ENCODE data around the gene MIOS. TPM values are rescaled to one million over a fixed set of nuclear protein-coding genes. Genes with fewer than 3 reads are reported as not detected.

Gene MIOS
- total and polyA plus RNA-seq, 5 donors from 2014 or later: 17.9 to 40.0 (median 23.2) TPM

GRCh38 chr7:7640221-7641128 is 73.8 kb downstream of the MIOS start, which contains the start of gene UMAD1:
TSS of gene UMAD1 (plus strand) at chr7:7640752. CDS start at chr7:7673372, 32,620 bp downstream.
- Mint-ChIP-seq H3K36me3 (peaks cover 28% of the 10 kb centered on the region), H3K27ac (peak within 1 kb of the TSS; percentile 96 to 100 (median 99)), H3K4me1 (peaks cover 13 to 62% (median 35%) of the 10 kb centered on the region in 4 donors), H3K9me3 (no peaks in the 10 kb centered on the region), H3K27me3 (no peaks in the 10 kb centered on the region), H3K4me3 (peak within 1 kb of the TSS; percentile 93 to 99 (median 96))
- ATAC-seq (ENCODE audit: low read depth in 2 of 2): peak; percentile 94 to 96
- Histone ChIP-seq H3K9me3 (ENCODE audit: control insufficient read depth in 2 of 2, low read length in 2 of 2) (no peaks in the 10 kb centered on the region), H3K27me3 (ENCODE audit: control insufficient read depth, insufficient read depth, low read length) (no peaks in the 10 kb centered on the region), H3K36me3 (ENCODE audit: control insufficient read depth, insufficient read depth, low read length) (peaks cover 16% of the 10 kb centered on the region), H3K4me3 (ENCODE audit: low read depth, low read length) (peak within 1 kb of the TSS; percentile 92), H3K4me1 (ENCODE audit: control insufficient read depth, insufficient read depth, low read length, poor library complexity, severe bottlenecking) (peaks cover 15% of the 10 kb centered on the region), H3K27ac (ENCODE audit: insufficient read depth, low read length, poor library complexity, severe bottlenecking) (peak within 1 kb of the TSS; percentile 99)
- DNase-seq: peak; percentile 99 to 100 (median 99)

GRCh38 chr7:7641129-7641663 is 74.5 kb downstream of the MIOS start:
- Histone ChIP-seq H3K36me3 (ENCODE audit: control insufficient read depth, insufficient read depth, low read length) (peaks cover 14% of the 10 kb centered on the region), H3K4me3 (ENCODE audit: low read depth, low read length) (peak overlapping the region; percentile 92), H3K27ac (ENCODE audit: insufficient read depth, low read length, poor library complexity, severe bottlenecking) (peak overlapping the region; percentile 99), H3K4me1 (ENCODE audit: control insufficient read depth, insufficient read depth, low read length, poor library complexity, severe bottlenecking) (peaks cover 15% of the 10 kb centered on the region), H3K9me3 (ENCODE audit: control insufficient read depth in 2 of 2, low read length in 2 of 2) (no peaks in the 10 kb centered on the region), H3K27me3 (ENCODE audit: control insufficient read depth, insufficient read depth, low read length) (no peaks in the 10 kb centered on the region)
- H3K4me3 Mint-ChIP-seq: peak overlapping the region; percentile 93 to 99 (median 96)
- peak; percentile 1 for ATAC-seq (ENCODE audit: low read depth in 2 of 2)
- H3K27ac Mint-ChIP-seq: peak overlapping the region; percentile 96 to 100 (median 99)
- H3K4me1 Mint-ChIP-seq: peaks cover 18 to 69% (median 39%) of the 10 kb centered on the region in 4 donors
- H3K27me3 Mint-ChIP-seq: no peaks in the 10 kb centered on the region
- peaks cover 27% of the 10 kb centered on the region for H3K36me3 Mint-ChIP-seq
- no peak for DNase-seq
- no peaks in the 10 kb centered on the region for H3K9me3 Mint-ChIP-seq

DNA sequence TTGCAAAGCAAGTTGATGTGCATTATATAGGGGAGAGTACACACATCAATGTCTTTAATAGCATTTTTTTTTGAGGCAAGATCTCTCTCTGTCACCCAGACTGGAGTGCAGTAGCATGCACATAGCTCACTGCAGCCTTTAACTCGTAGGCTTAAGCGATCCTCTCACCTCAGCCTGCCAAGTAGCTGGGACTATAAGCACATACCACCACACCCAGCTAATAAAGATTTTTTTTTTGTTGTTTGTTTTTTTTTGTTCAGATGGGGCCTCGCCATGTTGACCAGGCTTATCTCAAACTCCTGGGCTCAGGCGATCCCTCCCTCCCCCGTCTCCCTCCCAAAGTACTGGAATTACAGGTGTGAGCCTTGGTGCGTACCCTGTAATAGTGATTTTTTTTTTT is 75.4 kb downstream of the MIOS start:
- Histone ChIP-seq H3K4me1 (ENCODE audit: control insufficient read depth, insufficient read depth, low read length, poor library complexity, severe bottlenecking) (peaks cover 15% of the 10 kb centered on the region), H3K4me3 (ENCODE audit: low read depth, low read length) (peak overlapping the region; percentile 92), H3K9me3 (ENCODE audit: control insufficient read depth in 2 of 2, low read length in 2 of 2) (no peaks in the 10 kb centered on the region), H3K27ac (ENCODE audit: insufficient read depth, low read length, poor library complexity, severe bottlenecking) (no peak overlapping the region), H3K36me3 (ENCODE audit: control insufficient read depth, insufficient read depth, low read length) (peaks cover 6% of the 10 kb centered on the region), H3K27me3 (ENCODE audit: control insufficient read depth, insufficient read depth, low read length) (no peaks in the 10 kb centered on the region)
- Mint-ChIP-seq H3K4me3 (peak overlapping the region; percentile 93 to 99 (median 96)), H3K27me3 (no peaks in the 10 kb centered on the region), H3K9me3 (no peaks in the 10 kb centered on the region), H3K27ac (peak overlapping the region in 2 of 3 donors; percentile 96 to 100), H3K36me3 (peaks cover 28% of the 10 kb centered on the region), H3K4me1 (peaks cover 18 to 75% (median 41%) of the 10 kb centered on the region in 4 donors)
- ATAC-seq (ENCODE audit: low read depth in 2 of 2): no peak
- DNase-seq: no peak

GRCh38 chr7:7647495-7648036 is 80.9 kb downstream of the MIOS start:
- H3K27me3 Mint-ChIP-seq: no peaks in the 10 kb centered on the region
- ATAC-seq (ENCODE audit: low read depth in 2 of 2) (no peak), DNase-seq (no peak)
- H3K4me1 Mint-ChIP-seq: peaks cover 25 to 77% (median 52%) of the 10 kb centered on the region in 4 donors
- H3K4me1 ChIP-seq (ENCODE audit: control insufficient read depth, insufficient read depth, low read length, poor library complexity, severe bottlenecking): peaks cover 6% of the 10 kb centered on the region
- no peak overlapping the region for H3K4me3 ChIP-seq (ENCODE audit: low read depth, low read length)
- H3K27me3 ChIP-seq (ENCODE audit: control insufficient read depth, insufficient read depth, low read length): no peaks in the 10 kb centered on the region
- H3K36me3 ChIP-seq (ENCODE audit: control insufficient read depth, insufficient read depth, low read length): no peaks in the 10 kb centered on the region
- peaks cover 35% of the 10 kb centered on the region for H3K36me3 Mint-ChIP-seq
- H3K27ac Mint-ChIP-seq: peak overlapping the region in 1 of 3 donors; percentile 73
- H3K9me3 ChIP-seq (ENCODE audit: control insufficient read depth in 2 of 2, low read length in 2 of 2): no peaks in the 10 kb centered on the region
- no peak overlapping the region for H3K27ac ChIP-seq (ENCODE audit: insufficient read depth, low read length, poor library complexity, severe bottlenecking)
- no peak overlapping the region for H3K4me3 Mint-ChIP-seq
- no peaks in the 10 kb centered on the region for H3K9me3 Mint-ChIP-seq

DNA sequence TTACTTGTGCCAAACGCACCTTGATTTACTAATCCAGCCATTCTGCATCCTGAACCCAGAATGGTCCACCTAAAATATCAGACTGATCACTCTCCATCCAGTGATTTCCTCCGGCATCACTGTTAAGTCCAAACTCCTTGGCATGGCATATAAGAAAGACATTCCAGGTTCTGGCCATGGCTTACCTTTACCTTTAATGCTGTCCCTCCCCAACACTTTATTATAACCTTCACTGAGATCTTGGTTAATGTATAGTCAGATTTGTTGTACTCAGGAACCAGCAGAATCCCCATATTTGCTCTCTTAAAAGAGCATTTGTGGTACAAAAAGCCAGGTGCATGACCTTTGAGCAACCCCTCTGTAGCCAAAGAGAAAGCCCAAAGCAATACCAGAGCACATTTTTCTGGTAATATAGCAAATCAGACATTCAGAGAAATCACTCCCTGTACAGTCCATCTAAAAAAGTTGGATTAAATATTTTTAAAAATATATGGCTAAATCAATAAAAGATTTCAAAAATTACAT is 84.1 kb downstream of the MIOS start:
- Histone ChIP-seq H3K9me3 (ENCODE audit: control insufficient read depth in 2 of 2, low read length in 2 of 2) (no peaks in the 10 kb centered on the region), H3K4me3 (ENCODE audit: low read depth, low read length) (no peak overlapping the region), H3K4me1 (ENCODE audit: control insufficient read depth, insufficient read depth, low read length, poor library complexity, severe bottlenecking) (peaks cover 6% of the 10 kb centered on the region), H3K27ac (ENCODE audit: insufficient read depth, low read length, poor library complexity, severe bottlenecking) (no peak overlapping the region), H3K36me3 (ENCODE audit: control insufficient read depth, insufficient read depth, low read length) (no peaks in the 10 kb centered on the region), H3K27me3 (ENCODE audit: control insufficient read depth, insufficient read depth, low read length) (no peaks in the 10 kb centered on the region)
- H3K36me3 Mint-ChIP-seq: peaks cover 18% of the 10 kb centered on the region
- H3K27ac Mint-ChIP-seq: peak overlapping the region in 1 of 3 donors; percentile 48
- DNase-seq: no peak
- no peaks in the 10 kb centered on the region for H3K9me3 Mint-ChIP-seq
- H3K4me3 Mint-ChIP-seq: no peak overlapping the region
- H3K27me3 Mint-ChIP-seq: no peaks in the 10 kb centered on the region
- ATAC-seq (ENCODE audit: low read depth in 2 of 2): no peak
- H3K4me1 Mint-ChIP-seq: peaks cover 33 to 64% (median 52%) of the 10 kb centered on the region in 4 donors

- peaks cover 22% of the 10 kb centered on the region for H3K36me3 Mint-ChIP-seq
- ATAC-seq (ENCODE audit: low read depth in 2 of 2) (no peak), DNase-seq (no peak)
- H3K4me3 ChIP-seq (ENCODE audit: low read depth, low read length): no peak overlapping the region
- H3K27ac ChIP-seq (ENCODE audit: insufficient read depth, low read length, poor library complexity, severe bottlenecking): no peak overlapping the region
- no peaks in the 10 kb centered on the region for H3K9me3 ChIP-seq (ENCODE audit: control insufficient read depth in 2 of 2, low read length in 2 of 2)
- no peaks in the 10 kb centered on the region for H3K36me3 ChIP-seq (ENCODE audit: control insufficient read depth, insufficient read depth, low read length)
- H3K4me3 Mint-ChIP-seq: no peak overlapping the region
- peaks cover 31 to 59% (median 50%) of the 10 kb centered on the region in 4 donors for H3K4me1 Mint-ChIP-seq
- no peaks in the 10 kb centered on the region for H3K9me3 Mint-ChIP-seq
- no peaks in the 10 kb centered on the region for H3K27me3 ChIP-seq (ENCODE audit: control insufficient read depth, insufficient read depth, low read length)
- peaks cover 6% of the 10 kb centered on the region for H3K4me1 ChIP-seq (ENCODE audit: control insufficient read depth, insufficient read depth, low read length, poor library complexity, severe bottlenecking)
- H3K27me3 Mint-ChIP-seq: no peaks in the 10 kb centered on the region
- peak overlapping the region in 2 of 3 donors; percentile 12 to 48 for H3K27ac Mint-ChIP-seq
These were observed 84.8 kb downstream of the MIOS start for GRCh38 chr7:7651479-7651878.

- peak overlapping the region in 2 of 4 donors; percentile 29 to 47 for H3K4me3 Mint-ChIP-seq
- Histone ChIP-seq H3K4me3 (ENCODE audit: low read depth, low read length) (no peak overlapping the region), H3K27ac (ENCODE audit: insufficient read depth, low read length, poor library complexity, severe bottlenecking) (no peak overlapping the region), H3K36me3 (ENCODE audit: control insufficient read depth, insufficient read depth, low read length) (no peaks in the 10 kb centered on the region), H3K27me3 (ENCODE audit: control insufficient read depth, insufficient read depth, low read length) (no peaks in the 10 kb centered on the region), H3K4me1 (ENCODE audit: control insufficient read depth, insufficient read depth, low read length, poor library complexity, severe bottlenecking) (peaks cover 6% of the 10 kb centered on the region), H3K9me3 (ENCODE audit: control insufficient read depth in 2 of 2, low read length in 2 of 2) (no peaks in the 10 kb centered on the region)
- H3K27me3 Mint-ChIP-seq: no peaks in the 10 kb centered on the region
- peaks cover 25% of the 10 kb centered on the region for H3K36me3 Mint-ChIP-seq
- peaks cover 33 to 59% (median 47%) of the 10 kb centered on the region in 4 donors for H3K4me1 Mint-ChIP-seq
- ATAC-seq (ENCODE audit: low read depth in 2 of 2) (no peak), DNase-seq (no peak)
- H3K27ac Mint-ChIP-seq: peak overlapping the region in 1 of 3 donors; percentile 4
- H3K9me3 Mint-ChIP-seq: peaks cover 0 to 10% (median 0%) of the 10 kb centered on the region in 7 donors
These were observed 86.3 kb downstream of the MIOS start for GRCh38 chr7:7652798-7653540.
